ENCODE data around the gene PHACTR3. TPM values are rescaled to one million over a fixed set of nuclear protein-coding genes. Genes with fewer than 3 reads are reported as not detected.

Gene PHACTR3
- total RNA-seq, 1 donor from 2014 or later = not detected

GRCh38 chr20:59623133-59623532 is 18.8 kb downstream of the PHACTR3 start:
- H3K4me1 Mint-ChIP-seq (ENCODE audit: low read depth) = no peaks in the 10 kb centered on the region
- H3K4me3 Mint-ChIP-seq (ENCODE audit: low read depth) = no peak overlapping the region
- intact Hi-C loops (cut with micrococcal nuclease) = no loop called here
- H3K27ac Mint-ChIP-seq = no peak overlapping the region
- no peak for DNase-seq (ENCODE audit: low spot score)
- H3K27me3 Mint-ChIP-seq (ENCODE audit: low read depth) = no peaks in the 10 kb centered on the region
- no peaks in the 10 kb centered on the region for H3K36me3 Mint-ChIP-seq (ENCODE audit: low read depth)
- no peaks in the 10 kb centered on the region for H3K9me3 Mint-ChIP-seq

GRCh38 chr20:59623583-59623982 is 19.2 kb downstream of the PHACTR3 start:
- Mint-ChIP-seq H3K36me3 (ENCODE audit: low read depth) (no peaks in the 10 kb centered on the region), H3K27me3 (ENCODE audit: low read depth) (no peaks in the 10 kb centered on the region), H3K9me3 (no peaks in the 10 kb centered on the region), H3K4me3 (ENCODE audit: low read depth) (no peak overlapping the region), H3K27ac (no peak overlapping the region), H3K4me1 (ENCODE audit: low read depth) (no peaks in the 10 kb centered on the region)
- intact Hi-C loops (cut with micrococcal nuclease) = no loop called here
- no peak for DNase-seq (ENCODE audit: low spot score)

GRCh38 chr20:59624401-59624800 is 20.1 kb downstream of the PHACTR3 start:
- intact Hi-C loops (cut with micrococcal nuclease) = no loop called here
- Mint-ChIP-seq H3K4me3 (ENCODE audit: low read depth) (no peak overlapping the region), H3K36me3 (ENCODE audit: low read depth) (no peaks in the 10 kb centered on the region), H3K4me1 (ENCODE audit: low read depth) (no peaks in the 10 kb centered on the region), H3K9me3 (no peaks in the 10 kb centered on the region), H3K27ac (no peak overlapping the region), H3K27me3 (ENCODE audit: low read depth) (no peaks in the 10 kb centered on the region)
- no peak for DNase-seq (ENCODE audit: low spot score)

GRCh38 chr20:59625214-59625922 is 21.0 kb downstream of the PHACTR3 start:
- Mint-ChIP-seq H3K27ac (no peak overlapping the region), H3K4me3 (ENCODE audit: low read depth) (no peak overlapping the region), H3K36me3 (ENCODE audit: low read depth) (no peaks in the 10 kb centered on the region), H3K27me3 (ENCODE audit: low read depth) (no peaks in the 10 kb centered on the region), H3K4me1 (ENCODE audit: low read depth) (no peaks in the 10 kb centered on the region), H3K9me3 (no peaks in the 10 kb centered on the region)
- intact Hi-C loops (cut with micrococcal nuclease) = no loop called here
- DNase-seq (ENCODE audit: low spot score) = no peak

GRCh38 chr20:59627298-59627697 is 23.0 kb downstream of the PHACTR3 start:
- no peak overlapping the region for H3K4me3 Mint-ChIP-seq (ENCODE audit: low read depth)
- no peaks in the 10 kb centered on the region for H3K36me3 Mint-ChIP-seq (ENCODE audit: low read depth)
- no peaks in the 10 kb centered on the region for H3K4me1 Mint-ChIP-seq (ENCODE audit: low read depth)
- intact Hi-C loops (cut with micrococcal nuclease) = no loop called here
- H3K27ac Mint-ChIP-seq = no peak overlapping the region
- H3K9me3 Mint-ChIP-seq = no peaks in the 10 kb centered on the region
- DNase-seq (ENCODE audit: low spot score) = no peak
- H3K27me3 Mint-ChIP-seq (ENCODE audit: low read depth) = no peaks in the 10 kb centered on the region

GRCh38 chr20:59628171-59628570 is 23.8 kb downstream of the PHACTR3 start:
- no peaks in the 10 kb centered on the region for H3K36me3 Mint-ChIP-seq (ENCODE audit: low read depth)
- no peak for DNase-seq (ENCODE audit: low spot score)
- no peak overlapping the region for H3K4me3 Mint-ChIP-seq (ENCODE audit: low read depth)
- no peaks in the 10 kb centered on the region for H3K4me1 Mint-ChIP-seq (ENCODE audit: low read depth)
- no peaks in the 10 kb centered on the region for H3K9me3 Mint-ChIP-seq
- intact Hi-C loops (cut with micrococcal nuclease) = no loop called here
- H3K27ac Mint-ChIP-seq = no peak overlapping the region
- no peaks in the 10 kb centered on the region for H3K27me3 Mint-ChIP-seq (ENCODE audit: low read depth)

GRCh38 chr20:59629141-59630045 is 25.1 kb downstream of the PHACTR3 start:
- Mint-ChIP-seq H3K4me1 (ENCODE audit: low read depth) (no peaks in the 10 kb centered on the region), H3K4me3 (ENCODE audit: low read depth) (no peak overlapping the region), H3K27ac (no peak overlapping the region), H3K27me3 (ENCODE audit: low read depth) (no peaks in the 10 kb centered on the region), H3K9me3 (no peaks in the 10 kb centered on the region), H3K36me3 (ENCODE audit: low read depth) (no peaks in the 10 kb centered on the region)
- no peak for DNase-seq (ENCODE audit: low spot score)
- intact Hi-C loops (cut with micrococcal nuclease) = no loop called here

GRCh38 chr20:59630526-59630925 is 26.2 kb downstream of the PHACTR3 start:
- no peaks in the 10 kb centered on the region for H3K27me3 Mint-ChIP-seq (ENCODE audit: low read depth)
- intact Hi-C loops (cut with micrococcal nuclease) = no loop called here
- H3K27ac Mint-ChIP-seq = no peak overlapping the region
- H3K9me3 Mint-ChIP-seq = no peaks in the 10 kb centered on the region
- no peak overlapping the region for H3K4me3 Mint-ChIP-seq (ENCODE audit: low read depth)
- no peaks in the 10 kb centered on the region for H3K36me3 Mint-ChIP-seq (ENCODE audit: low read depth)
- no peaks in the 10 kb centered on the region for H3K4me1 Mint-ChIP-seq (ENCODE audit: low read depth)
- DNase-seq (ENCODE audit: low spot score) = no peak

- H3K27me3 Mint-ChIP-seq (ENCODE audit: low read depth) = no peaks in the 10 kb centered on the region
- no peaks in the 10 kb centered on the region for H3K4me1 Mint-ChIP-seq (ENCODE audit: low read depth)
- no peaks in the 10 kb centered on the region for H3K9me3 Mint-ChIP-seq
- H3K4me3 Mint-ChIP-seq (ENCODE audit: low read depth) = no peak overlapping the region
- DNase-seq (ENCODE audit: low spot score) = no peak
- no peak overlapping the region for H3K27ac Mint-ChIP-seq
- intact Hi-C loops (cut with micrococcal nuclease) = no loop called here
- H3K36me3 Mint-ChIP-seq (ENCODE audit: low read depth) = no peaks in the 10 kb centered on the region
Observed at GRCh38 chr20:59631751-59632540, 27.6 kb downstream of the PHACTR3 start.

GRCh38 chr20:59632541-59633113 is 28.3 kb downstream of the PHACTR3 start:
- Mint-ChIP-seq H3K4me1 (ENCODE audit: low read depth) (no peaks in the 10 kb centered on the region), H3K27ac (no peak overlapping the region), H3K27me3 (ENCODE audit: low read depth) (no peaks in the 10 kb centered on the region), H3K36me3 (ENCODE audit: low read depth) (no peaks in the 10 kb centered on the region), H3K9me3 (no peaks in the 10 kb centered on the region), H3K4me3 (ENCODE audit: low read depth) (no peak overlapping the region)
- intact Hi-C loops (cut with micrococcal nuclease) = no loop called here
- no peak for DNase-seq (ENCODE audit: low spot score)

- Mint-ChIP-seq H3K36me3 (ENCODE audit: low read depth) (no peaks in the 10 kb centered on the region), H3K9me3 (no peaks in the 10 kb centered on the region), H3K27ac (no peak overlapping the region), H3K4me1 (ENCODE audit: low read depth) (no peaks in the 10 kb centered on the region), H3K27me3 (ENCODE audit: low read depth) (no peaks in the 10 kb centered on the region), H3K4me3 (ENCODE audit: low read depth) (no peak overlapping the region)
- intact Hi-C loops (cut with micrococcal nuclease) = no loop called here
- DNase-seq (ENCODE audit: low spot score) = no peak
Observed at GRCh38 chr20:59633656-59634251, 29.4 kb downstream of the PHACTR3 start.

GRCh38 chr20:59634435-59635005 is 30.2 kb downstream of the PHACTR3 start:
- Mint-ChIP-seq H3K27me3 (ENCODE audit: low read depth) (no peaks in the 10 kb centered on the region), H3K4me3 (ENCODE audit: low read depth) (no peak overlapping the region), H3K27ac (no peak overlapping the region), H3K36me3 (ENCODE audit: low read depth) (no peaks in the 10 kb centered on the region), H3K9me3 (no peaks in the 10 kb centered on the region), H3K4me1 (ENCODE audit: low read depth) (no peaks in the 10 kb centered on the region)
- DNase-seq (ENCODE audit: low spot score) = no peak
- intact Hi-C loops (cut with micrococcal nuclease) = no loop called here
